ENCODE results near the gene UPP1.

UPP1 gene

DNA sequence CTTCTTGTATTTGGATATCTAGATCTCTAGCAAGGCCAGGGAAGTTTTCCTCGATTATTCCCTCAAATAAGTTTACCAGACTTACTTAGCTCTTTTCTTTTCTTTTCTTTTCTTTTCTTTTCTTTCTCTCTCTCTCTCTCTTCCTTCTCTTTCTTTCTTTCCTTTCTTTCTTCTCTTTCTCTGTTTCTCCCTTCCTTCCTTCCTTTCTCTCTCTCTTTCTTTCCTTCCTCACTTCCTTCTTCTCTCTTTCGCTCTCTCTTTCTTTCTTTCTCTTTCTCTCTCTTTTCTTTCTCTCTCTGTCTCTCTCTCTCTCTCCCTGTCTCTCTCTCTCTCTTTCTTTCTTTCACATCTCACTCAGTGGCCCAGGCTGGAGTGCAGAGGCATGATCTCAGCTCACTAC lies 37.0 kb downstream of the UPP1 start (continued):
- no peak for TF ChIP-seq PATZ1 (CRISPR knock-in tag; IDR thresholded peaks at IDR 0.05; ENCODE audit: borderline replicate concordance)

GRCh38 chr7:48130658-48131108 lies 41.6 kb downstream of the UPP1 start:
- TF ChIP-seq ZNF8 (CRISPR knock-in tag; IDR thresholded peaks at IDR 0.05) = no peak
- TF ChIP-seq PPARA (CRISPR knock-in tag; IDR thresholded peaks at IDR 0.05; ENCODE audit: borderline replicate concordance) = no peak
- TF ChIP-seq ESRRG (CRISPR knock-in tag; IDR thresholded peaks at IDR 0.05) = no peak
- no peak for TF ChIP-seq CSRNP3 (CRISPR knock-in tag; IDR thresholded peaks at IDR 0.05)
- TF ChIP-seq ZNF70 (CRISPR knock-in tag; IDR thresholded peaks at IDR 0.05) = no peak
- no peak for TF ChIP-seq CREB5 (CRISPR knock-in tag; IDR thresholded peaks at IDR 0.05; ENCODE audit: low read depth)
- no peak for TF ChIP-seq CSDC2 (CRISPR knock-in tag; IDR thresholded peaks at IDR 0.05)
- TF ChIP-seq RARB (CRISPR knock-in tag; IDR thresholded peaks at IDR 0.05) = no peak
- no peak for TF ChIP-seq TOX (CRISPR knock-in tag; IDR thresholded peaks at IDR 0.05; ENCODE audit: borderline replicate concordance)
- no peak for TF ChIP-seq SNAI2 (CRISPR knock-in tag; IDR thresholded peaks at IDR 0.05)
- TF ChIP-seq ZC3H10 (CRISPR knock-in tag; IDR thresholded peaks at IDR 0.05) = no peak
- ATAC-seq = peak; percentile 27; the same call in 2 of the 3 replicates

GRCh38 chr7:48132792-48133191 lies 43.7 kb downstream of the UPP1 start:
- no peak for ATAC-seq
- TF ChIP-seq CREB5 (CRISPR knock-in tag; IDR thresholded peaks at IDR 0.05; ENCODE audit: low read depth) (no peak), ZNF8 (CRISPR knock-in tag; IDR thresholded peaks at IDR 0.05) (no peak), OSR1 (CRISPR knock-in tag; IDR thresholded peaks at IDR 0.05) (no peak)

- peak; percentile 70 for ATAC-seq
- no peak for TF ChIP-seq SNAI2 (CRISPR knock-in tag; IDR thresholded peaks at IDR 0.05)
- TF ChIP-seq TSHZ2 (CRISPR knock-in tag; IDR thresholded peaks at IDR 0.05) = no peak
- no peak for TF ChIP-seq GLIS3 (CRISPR knock-in tag; IDR thresholded peaks at IDR 0.05)
- no peak for TF ChIP-seq ZFP3 (CRISPR knock-in tag; IDR thresholded peaks at IDR 0.05)
- no peak for TF ChIP-seq BACH2 (CRISPR knock-in tag; IDR thresholded peaks at IDR 0.05; ENCODE audit: borderline replicate concordance)
- no peak for TF ChIP-seq TOX (CRISPR knock-in tag; IDR thresholded peaks at IDR 0.05; ENCODE audit: borderline replicate concordance)
- no peak for TF ChIP-seq CSDC2 (CRISPR knock-in tag; IDR thresholded peaks at IDR 0.05)
- no peak for TF ChIP-seq CREB5 (CRISPR knock-in tag; IDR thresholded peaks at IDR 0.05; ENCODE audit: low read depth)
- no peak for TF ChIP-seq CSRNP3 (CRISPR knock-in tag; IDR thresholded peaks at IDR 0.05)
- no peak for TF ChIP-seq PPARA (CRISPR knock-in tag; IDR thresholded peaks at IDR 0.05; ENCODE audit: borderline replicate concordance)
- TF ChIP-seq ESRRG (CRISPR knock-in tag; IDR thresholded peaks at IDR 0.05) = no peak
Measured at GRCh38 chr7:48139459-48139858, 50.4 kb downstream of the UPP1 start.

Data from SK-N-SH treated with all-trans-retinoic acid at 6 μM for 48 hours (cell line).